ENCODE data around the gene TRIL.

Gene TRIL

GRCh38 chr7:28986765-28987110 lies 28.6 kb upstream of the TRIL start:
- TF ChIP-seq CTCF (IDR thresholded peaks at IDR 0.05; ENCODE audit: insufficient read depth, low read length, poor library complexity, severe bottlenecking) (no peak), EZH2phosphoT487 (conservative IDR thresholded peaks at IDR 0.05; ENCODE audit: low read length) (no peak)
- Histone ChIP-seq H2AFZ (ENCODE audit: low read depth, low read length, severe bottlenecking) (no peak overlapping the region), H4K20me1 (ENCODE audit: low read depth, low read length) (no peaks in the 10 kb centered on the region), H3K27ac (ENCODE audit: low read depth, low read length) (no peak overlapping the region), H3K9ac (ENCODE audit: low read length) (no peak overlapping the region), H3K4me3 (ENCODE audit: insufficient read depth, low read length, poor library complexity, severe bottlenecking) (no peak overlapping the region), H3K4me2 (ENCODE audit: low read depth, low read length, poor library complexity, severe bottlenecking) (no peak overlapping the region), H3F3A (ENCODE audit: insufficient read depth) (no peaks in the 10 kb centered on the region), H3K9me2 (replicated peaks; ENCODE audit: insufficient read depth, low read length) (no peaks in the 10 kb centered on the region), H3K9me3 (ENCODE audit: insufficient read depth, low read length) (no peaks in the 10 kb centered on the region), H3K79me2 (ENCODE audit: insufficient read depth, low read length) (no peaks in the 10 kb centered on the region), H3K27me3 (ENCODE audit: low read length) (no peaks in the 10 kb centered on the region), H3K36me3 (ENCODE audit: low read length) (no peaks in the 10 kb centered on the region)

- Histone ChIP-seq H3K9me3 (ENCODE audit: insufficient read depth, low read length) (no peaks in the 10 kb centered on the region), H2AFZ (ENCODE audit: low read depth, low read length, severe bottlenecking) (no peak overlapping the region), H4K20me1 (ENCODE audit: low read depth, low read length) (no peaks in the 10 kb centered on the region), H3K9me2 (replicated peaks; ENCODE audit: insufficient read depth, low read length) (no peaks in the 10 kb centered on the region), H3K79me2 (ENCODE audit: insufficient read depth, low read length) (no peaks in the 10 kb centered on the region), H3K27ac (ENCODE audit: low read depth, low read length) (no peak overlapping the region), H3K27me3 (ENCODE audit: low read length) (no peaks in the 10 kb centered on the region), H3K9ac (ENCODE audit: low read length) (no peak overlapping the region), H3K4me2 (ENCODE audit: low read depth, low read length, poor library complexity, severe bottlenecking) (no peak overlapping the region), H3K36me3 (ENCODE audit: low read length) (no peaks in the 10 kb centered on the region), H3F3A (ENCODE audit: insufficient read depth) (no peaks in the 10 kb centered on the region), H3K4me3 (ENCODE audit: insufficient read depth, low read length, poor library complexity, severe bottlenecking) (no peak overlapping the region)
- TF ChIP-seq EZH2phosphoT487 (conservative IDR thresholded peaks at IDR 0.05; ENCODE audit: low read length), result no peak
- no peak for TF ChIP-seq CTCF (IDR thresholded peaks at IDR 0.05; ENCODE audit: insufficient read depth, low read length, poor library complexity, severe bottlenecking)
These were observed 28.1 kb upstream of the TRIL start for GRCh38 chr7:28986028-28986764.

GRCh38 chr7:28984631-28985030 lies 26.5 kb upstream of the TRIL start:
- Histone ChIP-seq H4K20me1 (ENCODE audit: low read depth, low read length) (no peaks in the 10 kb centered on the region), H3K27ac (ENCODE audit: low read depth, low read length) (no peak overlapping the region)

More at GRCh38 chr7:28984631-28985030, 26.5 kb upstream of the TRIL start:
- Histone ChIP-seq H3K9ac (ENCODE audit: low read length) (no peak overlapping the region), H3K36me3 (ENCODE audit: low read length) (no peaks in the 10 kb centered on the region), H2AFZ (ENCODE audit: low read depth, low read length, severe bottlenecking) (no peak overlapping the region), H3F3A (ENCODE audit: insufficient read depth) (no peaks in the 10 kb centered on the region), H3K79me2 (ENCODE audit: insufficient read depth, low read length) (no peaks in the 10 kb centered on the region), H3K4me2 (ENCODE audit: low read depth, low read length, poor library complexity, severe bottlenecking) (no peak overlapping the region), H3K27me3 (ENCODE audit: low read length) (no peaks in the 10 kb centered on the region), H3K9me2 (replicated peaks; ENCODE audit: insufficient read depth, low read length) (no peaks in the 10 kb centered on the region), H3K4me3 (ENCODE audit: insufficient read depth, low read length, poor library complexity, severe bottlenecking) (no peak overlapping the region), H3K9me3 (ENCODE audit: insufficient read depth, low read length) (no peaks in the 10 kb centered on the region)
- no peak for TF ChIP-seq CTCF (IDR thresholded peaks at IDR 0.05; ENCODE audit: insufficient read depth, low read length, poor library complexity, severe bottlenecking)
- TF ChIP-seq EZH2phosphoT487 (conservative IDR thresholded peaks at IDR 0.05; ENCODE audit: low read length), result no peak
